ENCODE data around the gene HLA-DQA2.
A peak's percentile ranks its signal among the peaks of the same experiment; 100 is the strongest.
"Not testable (repeated sequence)": the region's sequence is repeated elsewhere in the genome, so short reads cannot be mapped to it uniquely, and the experiment has no call there.

HLA-DQA2 gene

DNA sequence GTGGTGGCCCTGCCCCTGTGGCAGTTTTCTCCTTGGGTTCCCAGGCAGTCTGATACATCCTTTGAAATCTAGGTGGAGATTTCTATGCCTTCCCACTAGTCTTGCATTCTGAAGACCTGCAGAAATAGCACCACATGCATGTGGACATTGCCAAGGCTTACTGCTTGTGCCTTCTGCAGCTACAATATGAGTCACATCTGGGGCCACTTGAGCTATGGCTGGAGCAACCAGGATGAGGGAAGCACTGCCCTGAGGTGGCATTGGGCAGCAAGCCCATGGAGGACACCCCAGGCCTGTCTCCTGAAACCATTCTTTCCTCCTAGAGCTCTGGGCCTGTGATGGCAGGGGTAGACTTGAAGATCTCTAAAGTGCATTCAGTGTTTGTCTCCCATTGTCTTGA, 37.8 kb downstream of the HLA-DQA2 start:
- no peak for DNase-seq (ENCODE audit: low spot score)

GRCh38 chr6:32782923-32783322, 41.7 kb downstream of the HLA-DQA2 start:
- DNase-seq (ENCODE audit: low spot score): not testable (repeated sequence)

- peak; percentile 51 for DNase-seq (ENCODE audit: low spot score)
These were observed 44.8 kb downstream of the HLA-DQA2 start for GRCh38 chr6:32785781-32786533.

GRCh38 chr6:32790306-32790705, 49.1 kb downstream of the HLA-DQA2 start:
- DNase-seq (ENCODE audit: low spot score): no peak

GRCh38 chr6:32792901-32793435, 51.8 kb downstream of the HLA-DQA2 start:
- DNase-seq (ENCODE audit: low spot score): no peak

DNA sequence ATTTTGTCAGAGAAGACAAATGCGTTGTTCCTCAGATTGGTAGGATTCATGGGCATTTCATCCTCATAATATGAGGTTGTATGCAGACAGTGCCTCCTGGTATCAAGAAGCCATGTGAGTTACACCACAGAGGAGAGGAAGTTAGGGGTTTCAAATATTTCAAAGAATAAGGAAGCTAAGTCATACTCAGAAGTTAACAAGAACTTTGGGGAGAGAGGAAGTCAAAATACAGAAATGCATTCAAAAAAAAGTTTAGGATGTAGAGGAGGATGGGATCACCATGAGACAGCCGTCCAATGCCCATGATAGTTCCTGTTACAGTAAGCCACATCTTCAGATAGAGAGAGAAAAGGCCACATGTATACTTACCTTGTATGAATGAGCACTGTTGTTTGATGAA, 53.3 kb downstream of the HLA-DQA2 start:
- DNase-seq (ENCODE audit: low spot score): no peak

Data from LoVo (cell line).